Measurements from ENCODE around the gene CTNNA3. TPM values are rescaled to one million over a fixed set of nuclear protein-coding genes. Genes with fewer than 3 reads are reported as not detected.

The CTNNA3 gene
- total RNA-seq, 1 donor from 2014 or later = not detected

- Mint-ChIP-seq H3K27ac (no peak overlapping the region), H3K36me3 (ENCODE audit: low read depth) (no peaks in the 10 kb centered on the region), H3K9me3 (no peaks in the 10 kb centered on the region), H3K4me1 (no peaks in the 10 kb centered on the region), H3K4me3 (no peak overlapping the region), H3K27me3 (peaks cover 3% of the 10 kb centered on the region)
- DNase-seq (no peak), ATAC-seq (ENCODE audit: low read depth) (no peak)
- ChIA-PET POLR2A (no interaction called here), CTCF (interaction anchor here (0.7 to 5.3 kb wide), 7 partner anchors 10 to 634 kb away, joined by 3 to 80 read pairs (median 5); partner anchors contain the start of gene CTNNA3)
- no peak for TF ChIP-seq CTCF (IDR thresholded peaks at IDR 0.05)
- intact Hi-C loops (cut with micrococcal nuclease) = loop anchor here (5.0 kb wide), 1 partner anchor 635 kb away; no protein-coding TSS in a partner anchor
Measured at GRCh38 chr10:67667035-67667425, 29.0 kb downstream of the CTNNA3 start.

- Mint-ChIP-seq H3K4me1 (no peaks in the 10 kb centered on the region), H3K4me3 (no peak overlapping the region), H3K27ac (no peak overlapping the region), H3K36me3 (ENCODE audit: low read depth) (no peaks in the 10 kb centered on the region), H3K9me3 (no peaks in the 10 kb centered on the region), H3K27me3 (peaks cover 3% of the 10 kb centered on the region)
- ChIA-PET CTCF (interaction anchor here (0.7 to 5.3 kb wide), 7 partner anchors 10 to 635 kb away, joined by 3 to 80 read pairs (median 5); partner anchors contain the start of gene CTNNA3), POLR2A (no interaction called here)
- TF ChIP-seq CTCF (IDR thresholded peaks at IDR 0.05) = no peak
- ATAC-seq (ENCODE audit: low read depth) = no peak
- intact Hi-C loops (cut with micrococcal nuclease) = loop anchor here (1.0 to 5.0 kb wide), 3 partner anchors 31 to 636 kb away; no protein-coding TSS in a partner anchor
- DNase-seq = no peak
Measured at GRCh38 chr10:67666416-67667034, 29.5 kb downstream of the CTNNA3 start.

GRCh38 chr10:67665491-67665890 lies 30.5 kb downstream of the CTNNA3 start:
- ChIA-PET POLR2A (no interaction called here), CTCF (interaction anchor here (1.0 to 5.3 kb wide), 3 partner anchors 11 to 114 kb away, joined by 3 to 80 read pairs (median 21); no protein-coding TSS in a partner anchor)

GRCh38 chr10:67664942-67665341 lies 31.1 kb downstream of the CTNNA3 start:
- ATAC-seq (ENCODE audit: low read depth) (no peak), DNase-seq (no peak)
- ChIA-PET CTCF (interaction anchor here (1.0 to 5.3 kb wide), 2 partner anchors 11 to 115 kb away, joined by 3 to 80 read pairs; no protein-coding TSS in a partner anchor), POLR2A (no interaction called here)
- intact Hi-C loops (cut with micrococcal nuclease) = loop anchor here (5.0 kb wide), 1 partner anchor 637 kb away; no protein-coding TSS in a partner anchor
- Mint-ChIP-seq H3K36me3 (ENCODE audit: low read depth) (no peaks in the 10 kb centered on the region), H3K27ac (no peak overlapping the region), H3K9me3 (no peaks in the 10 kb centered on the region), H3K4me3 (no peak overlapping the region), H3K4me1 (no peaks in the 10 kb centered on the region), H3K27me3 (peaks cover 8% of the 10 kb centered on the region)
- TF ChIP-seq CTCF (IDR thresholded peaks at IDR 0.05) = no peak

More at GRCh38 chr10:67665491-67665890, 30.5 kb downstream of the CTNNA3 start:
- TF ChIP-seq CTCF (IDR thresholded peaks at IDR 0.05) = no peak
- Mint-ChIP-seq H3K4me3 (no peak overlapping the region), H3K36me3 (ENCODE audit: low read depth) (no peaks in the 10 kb centered on the region), H3K27me3 (peaks cover 3% of the 10 kb centered on the region), H3K27ac (no peak overlapping the region), H3K4me1 (no peaks in the 10 kb centered on the region), H3K9me3 (no peaks in the 10 kb centered on the region)
- intact Hi-C loops (cut with micrococcal nuclease) = loop anchor here (5.0 kb wide), 1 partner anchor 637 kb away; no protein-coding TSS in a partner anchor
- ATAC-seq (ENCODE audit: low read depth) (no peak), DNase-seq (no peak)

DNA sequence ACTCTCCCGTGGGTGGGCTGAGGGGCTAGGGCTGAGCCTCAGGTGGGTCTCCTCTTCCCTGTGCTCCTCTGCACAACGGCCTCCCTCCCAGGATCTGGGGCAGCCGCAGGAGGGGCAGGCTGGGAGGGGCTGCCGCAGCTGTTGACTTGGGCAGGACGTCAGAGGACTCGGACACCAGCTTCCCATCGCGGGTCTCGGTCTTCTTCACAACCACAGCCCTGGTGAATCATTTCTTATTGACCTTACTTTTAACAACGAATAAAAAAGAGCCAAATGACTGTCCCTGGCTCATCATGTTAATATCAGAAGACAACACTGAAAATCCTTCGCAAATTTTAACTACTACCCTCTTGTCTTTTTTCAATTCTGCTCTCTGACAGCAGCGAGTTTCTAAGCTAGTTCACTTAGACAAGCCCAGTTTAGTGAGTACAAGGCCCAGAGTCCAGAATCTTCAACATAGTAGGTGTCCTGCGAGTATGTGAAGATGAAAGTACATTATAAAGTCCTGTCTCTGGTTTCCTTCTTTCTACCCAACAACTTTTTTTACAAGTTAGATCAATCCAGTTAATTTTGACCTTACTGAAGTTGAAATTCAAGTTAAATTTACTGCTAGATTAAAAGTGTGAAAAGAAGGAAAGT lies 32.4 kb downstream of the CTNNA3 start:
- Mint-ChIP-seq H3K27ac (no peak overlapping the region), H3K4me3 (no peak overlapping the region), H3K36me3 (ENCODE audit: low read depth) (no peaks in the 10 kb centered on the region), H3K4me1 (no peaks in the 10 kb centered on the region), H3K9me3 (no peaks in the 10 kb centered on the region), H3K27me3 (peaks cover 9% of the 10 kb centered on the region)
- no peak for DNase-seq
- no peak for ATAC-seq (ENCODE audit: low read depth)
- intact Hi-C loops (cut with micrococcal nuclease) = no loop called here
- CTCF ChIA-PET = interaction anchor here (5.3 kb wide), 1 partner anchor 116 kb away, joined by 80 read pairs; no protein-coding TSS in a partner anchor
- POLR2A ChIA-PET = interaction anchor here (1.1 kb wide), 1 partner anchor 116 kb away, joined by 3 read pairs; no protein-coding TSS in a partner anchor
- no peak for TF ChIP-seq CTCF (IDR thresholded peaks at IDR 0.05)

Measured in activated B cell treated with CpG ODN at 0.5 μM for 24 hours (primary cell).